KG1 (cell line): Measurements from ENCODE around the gene AKAP13.
A peak's percentile ranks its signal among the peaks of the same experiment; 100 is the strongest.
"Not testable (repeated sequence)": the region's sequence is repeated elsewhere in the genome, so short reads cannot be mapped to it uniquely, and the experiment has no call there.

Source experiments
- DNase-seq: peaks from one replicate; lab custom pipeline; 2025; lab: John Stamatoyannopoulos, UW

The AKAP13 gene

DNA sequence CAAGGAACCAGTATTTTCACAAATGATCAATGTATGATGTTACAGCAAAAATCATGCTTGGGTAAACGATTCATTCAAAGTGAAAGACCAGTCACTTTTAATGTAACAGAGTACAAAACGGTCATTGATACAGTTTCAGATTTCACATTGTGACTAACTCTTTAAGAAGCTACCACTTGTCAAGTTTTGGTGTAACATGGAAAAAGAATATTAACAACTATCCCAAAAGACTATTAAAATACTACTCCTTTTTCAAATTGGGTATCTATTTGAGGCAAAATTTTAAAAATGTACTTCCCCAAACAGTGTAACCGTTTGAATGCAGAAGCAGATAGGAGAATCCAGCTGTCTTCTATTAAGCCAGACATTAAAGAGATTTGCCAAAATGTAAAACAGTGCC, 31.7 kb downstream of the AKAP13 start:
- peak; percentile 39 for DNase-seq

- peak; percentile 62 for DNase-seq
Observed at GRCh38 chr15:85412956-85413854, 32.8 kb downstream of the AKAP13 start.

DNA sequence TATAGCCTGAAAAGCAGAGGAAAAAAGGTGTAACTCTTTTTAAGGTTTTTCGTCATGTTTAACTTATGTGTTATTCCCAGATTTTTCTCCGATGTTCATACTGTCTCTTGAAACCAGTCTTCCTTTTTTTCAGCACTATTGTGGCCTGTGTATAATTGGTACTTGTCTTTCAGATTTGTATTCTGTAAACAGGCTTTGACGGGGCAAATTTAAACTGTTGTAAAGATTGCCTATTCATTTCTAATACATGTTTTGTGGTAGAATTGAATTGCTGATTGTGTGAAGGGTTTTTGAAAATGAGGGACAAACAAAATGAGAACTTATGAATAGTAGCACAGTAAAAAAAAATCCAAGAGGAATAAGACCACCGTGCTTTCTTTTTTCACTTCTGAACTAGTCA, 33.6 kb downstream of the AKAP13 start:
- no peak for DNase-seq

GRCh38 chr15:85414495-85414894, 34.1 kb downstream of the AKAP13 start:
- no peak for DNase-seq

DNA sequence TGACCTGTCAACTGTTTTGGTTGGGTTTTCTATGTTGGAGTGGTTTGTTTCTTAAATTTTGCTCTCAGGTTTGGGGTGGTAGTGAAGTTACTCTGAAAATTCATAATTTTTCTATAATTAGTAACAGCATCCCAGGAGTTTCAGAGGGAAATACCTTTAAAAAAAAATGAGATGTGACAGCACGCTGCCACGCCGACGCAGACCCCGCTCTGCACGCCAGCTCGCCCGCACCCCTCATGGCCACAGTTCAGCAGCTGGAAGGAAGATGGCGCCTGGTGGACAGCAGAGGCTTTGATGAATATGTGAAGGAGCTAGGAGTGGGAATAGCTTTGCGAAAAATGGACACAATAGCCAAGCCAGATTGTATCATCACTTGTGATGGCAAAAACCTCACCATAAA, 34.6 kb downstream of the AKAP13 start:
- no peak for DNase-seq

DNA sequence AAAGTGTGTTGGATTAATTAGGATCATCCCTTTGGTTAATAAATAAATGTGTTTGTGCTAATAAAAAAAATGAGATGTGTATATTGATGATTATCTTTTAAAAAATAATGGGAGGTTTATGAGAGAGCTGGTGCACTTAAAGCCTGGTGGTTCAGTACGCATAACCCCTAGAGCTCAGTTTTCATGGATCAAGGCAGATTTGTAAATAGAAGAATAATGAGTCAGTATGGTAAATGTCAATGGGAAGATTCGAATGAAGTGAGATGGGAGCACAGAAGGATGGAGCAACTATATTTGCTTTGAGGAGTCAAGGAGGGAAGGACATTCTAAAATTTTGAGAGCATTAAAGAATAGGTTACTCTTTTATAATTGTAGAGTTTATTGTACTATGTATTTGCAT, 35.4 kb downstream of the AKAP13 start:
- DNase-seq: no peak

GRCh38 chr15:85417276-85417675, 36.9 kb downstream of the AKAP13 start:
- DNase-seq: no peak

GRCh38 chr15:85419161-85419560, 38.8 kb downstream of the AKAP13 start:
- no peak for DNase-seq

DNA sequence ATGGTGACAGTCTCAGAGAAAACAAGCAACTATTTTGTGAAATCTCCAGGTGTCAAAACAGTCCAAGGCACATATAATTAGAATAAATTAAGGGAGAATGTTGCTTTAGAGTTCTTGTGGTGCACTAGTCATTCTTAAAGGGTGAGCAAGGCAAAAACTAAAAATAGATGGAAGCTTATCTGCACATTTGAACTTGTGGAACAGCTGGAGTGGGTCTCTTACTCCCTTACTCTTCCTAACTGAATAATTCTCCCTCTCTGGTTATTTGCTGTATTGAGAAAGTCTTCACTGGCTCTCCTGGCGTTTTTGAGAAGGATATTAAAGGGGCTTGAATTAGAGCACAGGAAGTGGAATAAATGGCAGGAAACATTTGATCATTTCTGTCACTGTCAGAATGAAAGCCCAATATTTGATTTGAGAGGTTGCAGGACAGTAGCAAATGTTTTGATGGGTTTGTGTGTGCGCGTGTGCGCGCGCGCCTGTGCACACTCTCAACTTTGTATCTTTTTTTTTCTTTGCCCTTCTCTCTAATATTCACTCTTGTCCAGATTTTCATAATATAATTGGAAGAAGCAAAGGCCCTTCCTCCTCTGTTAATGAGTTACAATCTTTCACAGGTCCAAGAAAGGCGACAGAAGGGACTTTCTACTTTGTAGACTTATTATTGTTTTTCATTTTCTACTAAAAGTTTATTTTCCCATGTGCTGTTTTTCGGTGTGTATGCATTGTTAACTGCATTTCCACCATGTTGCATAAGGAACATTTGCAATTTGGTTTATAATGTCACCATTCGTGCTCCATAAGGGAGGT, 40.9 kb downstream of the AKAP13 start:
- DNase-seq: no peak

GRCh38 chr15:85422607-85423006, 42.2 kb downstream of the AKAP13 start:
- no peak for DNase-seq

- DNase-seq: no peak
Observed at GRCh38 chr15:85423256-85423655, 42.9 kb downstream of the AKAP13 start.

GRCh38 chr15:85424154-85424553, 43.8 kb downstream of the AKAP13 start:
- DNase-seq: no peak

DNA sequence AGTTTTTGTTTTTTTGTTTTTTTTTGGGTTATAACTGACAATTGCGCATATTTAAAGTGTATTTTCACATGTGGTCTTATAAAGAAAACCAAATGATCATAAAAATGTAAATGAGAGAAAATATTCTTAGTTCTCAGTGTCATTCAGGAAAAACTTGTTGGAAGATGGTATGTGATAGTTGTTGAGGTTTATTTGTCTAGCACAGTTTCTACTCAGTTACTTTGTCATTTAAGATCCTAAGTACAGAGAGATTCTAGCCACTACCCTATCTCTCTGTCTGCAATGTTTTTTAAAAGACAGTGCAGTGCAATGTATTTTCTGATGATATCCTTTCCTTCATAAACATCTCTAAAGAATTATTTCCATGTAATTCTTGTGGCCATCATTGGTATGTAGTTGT, 46.1 kb downstream of the AKAP13 start:
- DNase-seq: no peak

DNA sequence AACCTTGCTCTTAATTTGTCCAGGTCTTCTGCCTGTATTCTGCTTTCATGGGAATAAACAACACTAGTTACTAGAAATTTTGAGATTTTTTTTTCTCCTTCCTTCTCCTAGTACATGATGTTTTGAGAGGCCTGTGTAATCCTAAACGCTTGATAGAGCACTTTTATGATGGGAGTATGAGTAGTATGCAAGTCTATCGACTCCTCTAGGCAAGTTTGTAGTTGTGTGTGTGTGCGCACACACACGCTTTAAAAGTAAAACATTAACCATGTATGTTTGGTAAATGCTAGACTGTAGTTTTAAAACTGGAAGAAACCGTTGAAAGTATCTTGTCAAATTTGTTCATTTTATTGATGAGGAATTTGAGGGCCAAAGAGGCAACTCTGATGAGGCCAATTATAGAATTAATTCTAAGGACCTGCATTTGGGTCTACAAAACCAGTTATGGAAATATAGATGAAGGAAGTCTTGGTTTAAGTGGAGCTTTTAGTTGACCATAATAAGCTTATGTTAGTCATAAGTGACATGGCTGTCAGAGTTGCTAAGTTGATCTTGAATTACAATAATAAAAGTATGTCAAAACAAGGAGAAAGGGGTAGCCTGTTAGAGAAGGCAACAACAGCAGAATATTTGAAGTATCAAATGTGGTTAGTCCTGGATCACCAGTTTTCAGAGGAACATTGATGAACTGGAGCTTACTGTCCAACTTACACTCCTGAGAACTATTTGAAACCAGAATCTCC, 47.1 kb downstream of the AKAP13 start:
- DNase-seq: no peak

DNA sequence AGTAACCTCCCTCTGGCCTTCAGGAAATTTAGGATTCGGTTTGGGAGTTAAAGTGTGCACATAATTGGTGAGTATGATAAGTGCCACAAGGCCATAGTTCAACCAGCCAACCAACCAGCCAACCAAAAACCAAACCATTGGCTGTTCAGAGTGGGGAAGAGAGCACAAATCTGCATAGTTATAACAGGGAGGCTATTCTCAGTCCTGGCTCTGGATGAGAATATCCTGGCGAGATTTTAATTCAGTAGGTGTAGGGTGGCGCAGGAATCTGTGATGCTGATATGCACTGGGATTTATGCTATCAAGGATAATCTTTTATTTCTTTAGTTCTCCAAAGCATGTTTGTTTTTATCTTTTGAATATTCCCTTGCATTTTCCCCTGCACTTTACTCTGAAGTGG, 49.1 kb downstream of the AKAP13 start:
- no peak for DNase-seq

- DNase-seq: no peak
Observed at GRCh38 chr15:85430406-85431204, 50.2 kb downstream of the AKAP13 start.

DNA sequence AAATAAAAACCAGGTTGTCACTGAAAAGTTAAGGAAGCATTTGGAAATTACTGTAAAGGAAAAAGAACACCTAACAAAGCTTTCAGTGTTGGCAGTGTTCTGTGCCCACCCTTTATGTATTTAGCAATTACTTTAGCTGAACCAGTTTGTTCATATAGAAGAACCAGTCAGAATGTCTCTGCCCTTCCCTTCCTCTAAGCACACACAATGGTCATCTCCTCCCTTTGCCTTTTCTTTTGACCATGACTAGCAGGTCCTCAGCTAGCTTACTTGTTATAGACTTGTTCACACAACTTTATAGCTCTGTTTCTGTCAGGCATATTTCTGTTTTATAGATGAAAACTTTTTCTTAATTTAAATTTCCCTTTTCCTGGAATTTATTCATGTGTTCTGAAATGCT, 59.6 kb downstream of the AKAP13 start:
- no peak for DNase-seq

DNA sequence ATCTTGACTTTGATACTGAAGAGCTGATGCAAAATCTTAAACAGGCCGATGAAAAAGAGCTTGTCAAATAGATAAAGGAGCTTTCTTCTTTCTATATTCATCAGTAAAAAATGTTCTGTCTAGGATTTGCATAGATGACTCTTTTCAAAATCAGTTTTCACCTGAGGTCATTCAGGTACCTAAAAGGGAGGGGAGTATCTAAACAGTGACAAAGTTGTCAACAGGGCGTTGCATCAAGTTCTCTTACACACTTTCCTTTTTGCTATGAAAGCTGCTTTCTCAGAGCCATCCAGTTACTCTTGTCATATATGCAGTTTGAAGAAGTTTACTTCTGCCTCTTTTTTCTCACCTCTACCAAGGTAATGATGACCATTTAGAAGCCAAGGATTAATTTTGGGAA, 60.0 kb downstream of the AKAP13 start:
- DNase-seq: no peak

GRCh38 chr15:85441854-85442253, 61.5 kb downstream of the AKAP13 start:
- not testable (repeated sequence) for DNase-seq

- DNase-seq: no peak
Observed at GRCh38 chr15:85443046-85443445, 62.6 kb downstream of the AKAP13 start.

DNA sequence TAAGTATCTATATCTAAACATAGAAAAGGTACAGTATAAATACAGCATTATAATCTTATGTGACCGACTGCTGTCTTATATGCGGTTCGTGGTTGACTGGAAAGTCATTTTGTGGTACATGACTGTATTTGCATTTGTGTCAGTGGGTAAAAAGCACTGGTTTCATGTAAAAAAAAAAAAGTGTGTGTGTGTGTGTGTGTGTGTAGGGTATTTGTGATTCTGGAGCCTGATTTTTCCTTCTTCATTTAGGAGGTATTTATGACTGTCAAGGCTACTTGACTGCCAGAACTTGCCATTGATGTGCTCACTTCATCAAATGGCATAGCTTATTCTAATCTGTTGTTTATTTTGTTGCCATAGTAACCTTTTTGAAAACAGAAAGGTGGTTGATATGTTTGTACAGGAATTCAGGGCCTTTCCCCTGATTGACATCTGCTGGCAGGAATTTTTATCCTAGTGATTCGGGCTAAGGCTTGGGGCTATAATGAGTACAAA, 63.2 kb downstream of the AKAP13 start:
- no peak for DNase-seq
